Common myeloid progenitor, CD34-positive (primary cell): ENCODE data around the gene CD83.
A peak's percentile ranks its signal among the peaks of the same experiment; 100 is the strongest.

ENCODE experiments used
- CTCF ChIA-PET: fragments of 350-600 bp; sonication (Branson Sonifier 250); formaldehyde crosslinking; loops from one replicate; lab custom pipeline; 2021; ENCODE audit warnings: antibody characterized with exemption; lab: Charles Lee
- POLR2A ChIA-PET: fragments of 350-600 bp; sonication (Branson Sonifier 250); formaldehyde crosslinking; loops from one replicate; lab custom pipeline; 2021; ENCODE audit warnings: antibody characterized with exemption; lab: Charles Lee
- DNase-seq, 3 donors: peaks; one replicate each; pipeline versions ENCODE4 v3.0.0 to v3.0.0-alpha.2; 2013
- H3K27ac ChIP-seq, 2 experiments: 1 replicate in 1 of 2; 2 replicates in 1 of 2; pipeline ENCODE4 v1.7.0; 2013; ENCODE audit warnings: inconsistent platforms in 2 of 2, low read length in 2 of 2, mild to moderate bottlenecking in 2 of 2, low read depth in 1 of 2, moderate library complexity in 1 of 2; ENCODE audit not compliant: severe bottlenecking in 2 of 2, insufficient read depth in 1 of 2, poor library complexity in 1 of 2
- H3K27me3 ChIP-seq, 5 experiments: replicated peaks in 2 of 5; 1 replicate in 3 of 5; 2 replicates in 2 of 5; pipeline versions ENCODE4 v1.6.1 to v1.7.0; 2013; ENCODE audit warnings: low read length in 4 of 5, mild to moderate bottlenecking in 2 of 5, moderate library complexity in 2 of 5, inconsistent platforms in 1 of 5; ENCODE audit not compliant: insufficient read depth in 5 of 5, control insufficient read depth in 4 of 5
- H3K36me3 ChIP-seq, 4 experiments: 1 replicate in 2 of 4; 2 replicates in 2 of 4; pipeline versions ENCODE4 v1.6.1 to v1.7.0; 2013; ENCODE audit warnings: low read length in 3 of 4, control low read depth in 1 of 4, mild to moderate bottlenecking in 1 of 4; ENCODE audit not compliant: control insufficient read depth in 4 of 4, insufficient read depth in 4 of 4
- H3K4me1 ChIP-seq, 4 experiments: 1 replicate in 3 of 4; 2 replicates in 1 of 4; pipeline versions ENCODE4 v1.6.1 to v1.7.1; 2013; ENCODE audit warnings: low read length in 3 of 4, mild to moderate bottlenecking in 3 of 4, control low read depth in 1 of 4, inconsistent platforms in 1 of 4, moderate library complexity in 1 of 4; ENCODE audit not compliant: control insufficient read depth in 4 of 4, insufficient read depth in 4 of 4; ENCODE audit errors: control extremely low read depth in 1 of 4
- H3K4me3 ChIP-seq, 7 experiments: 1 replicate in 4 of 7; 2 replicates in 3 of 7; pipeline versions ENCODE4 v1.5.1 to v1.7.0; 2013; ENCODE audit warnings: mild to moderate bottlenecking in 7 of 7, low read length in 6 of 7, moderate library complexity in 6 of 7, inconsistent platforms in 2 of 7, low read depth in 2 of 7, control low read depth in 1 of 7; ENCODE audit not compliant: insufficient read depth in 4 of 7, control insufficient read depth in 1 of 7; ENCODE audit errors: extremely low read depth in 1 of 7
- H3K9me3 ChIP-seq, 5 experiments: 1 replicate in 4 of 5; 2 replicates in 1 of 5; pipeline versions ENCODE4 v1.6.1 to v1.7.1; 2013; ENCODE audit warnings: low read length in 4 of 5, mild to moderate bottlenecking in 2 of 5, inconsistent platforms in 1 of 5, low read depth in 1 of 5, moderate library complexity in 1 of 5; ENCODE audit not compliant: control insufficient read depth in 4 of 5, insufficient read depth in 2 of 5; ENCODE audit errors: control extremely low read depth in 1 of 5
- WGBS: methylation state at CpG from one replicate; pipeline ENCODE4 v1.1.5; 2013; ENCODE audit not compliant: insufficient coverage; 5-methylcytosine and 5-hydroxymethylcytosine counted together

CD83 gene

DNA sequence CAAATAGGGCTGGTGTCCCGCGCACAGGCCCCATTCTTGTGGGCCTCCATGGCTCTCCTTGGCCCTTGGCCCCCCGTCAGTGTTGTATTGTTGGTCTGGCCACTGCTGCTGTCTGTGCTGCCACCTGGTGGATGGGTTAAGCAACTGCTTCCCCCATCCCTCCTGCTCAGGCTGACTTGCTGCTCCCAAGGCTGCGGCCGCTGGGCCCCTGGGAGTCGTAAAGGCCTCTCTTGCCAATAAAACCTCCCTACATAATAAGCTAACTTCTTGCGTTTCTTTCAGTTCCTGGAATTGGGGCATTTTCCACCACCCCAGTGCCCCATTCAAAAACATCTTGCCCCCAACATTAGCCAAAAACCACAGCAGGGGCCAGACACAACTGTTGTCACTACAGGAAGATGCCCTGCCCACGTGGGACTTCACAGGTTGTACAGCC, 27.1 kb downstream of the CD83 start:
- Histone ChIP-seq H3K36me3 (no peaks in the 10 kb centered on the region), H3K4me1 (peaks cover 0 to 9% (median 0%) of the 10 kb centered on the region in 4 experiments), H3K4me3 (no peak overlapping the region), H3K9me3 (no peaks in the 10 kb centered on the region), H3K27ac (no peak overlapping the region), H3K27me3 (peaks cover 0 to 2% (median 0%) of the 10 kb centered on the region in 5 experiments)
- CTCF ChIA-PET: interaction anchor here (0.6 to 2.8 kb wide), 17 partner anchors 9 to 1934 kb away, joined by 3 to 34 read pairs (median 4); no protein-coding TSS in a partner anchor
- DNase-seq: peak; percentile 80 to 85 (median 82)
- 28% methylated on average over 6 of the region's 8 CpGs for WGBS
- POLR2A ChIA-PET: interaction anchor here (1.1 kb wide), 1 partner anchor 27 kb away, joined by 5 read pairs; the partner anchor contains the start of gene CD83

- ChIA-PET CTCF (interaction anchor here (0.9 to 3.4 kb wide), 5 partner anchors 12 to 254 kb away, joined by 3 to 11 read pairs (median 8); no protein-coding TSS in a partner anchor), POLR2A (no interaction called here)
- Histone ChIP-seq H3K27ac (no peak overlapping the region), H3K4me1 (peaks cover 0 to 9% (median 0%) of the 10 kb centered on the region in 4 experiments), H3K27me3 (peaks cover 0 to 2% (median 0%) of the 10 kb centered on the region in 5 experiments), H3K9me3 (no peaks in the 10 kb centered on the region), H3K4me3 (no peak overlapping the region), H3K36me3 (no peaks in the 10 kb centered on the region)
- WGBS: 96% methylated on average over 10 of the region's 10 CpGs
- DNase-seq: no peak
Observed at GRCh38 chr6:14146506-14147096, 29.0 kb downstream of the CD83 start.

- Histone ChIP-seq H3K27ac (no peak overlapping the region), H3K9me3 (no peaks in the 10 kb centered on the region), H3K27me3 (peaks cover 0 to 2% (median 0%) of the 10 kb centered on the region in 5 experiments), H3K4me1 (peaks cover 0 to 9% (median 0%) of the 10 kb centered on the region in 4 experiments), H3K36me3 (no peaks in the 10 kb centered on the region), H3K4me3 (no peak overlapping the region)
- 78% methylated on average over 6 of the region's 7 CpGs for WGBS
- ChIA-PET CTCF (interaction anchor here (0.9 to 3.4 kb wide), 6 partner anchors 13 to 1141 kb away, joined by 3 to 11 read pairs (median 3); no protein-coding TSS in a partner anchor), POLR2A (no interaction called here)
- no peak for DNase-seq
Observed at GRCh38 chr6:14147891-14148290, 30.3 kb downstream of the CD83 start.

- Histone ChIP-seq H3K27me3 (peaks cover 0 to 2% (median 0%) of the 10 kb centered on the region in 5 experiments), H3K4me1 (peaks cover 0 to 9% (median 0%) of the 10 kb centered on the region in 4 experiments), H3K27ac (no peak overlapping the region), H3K9me3 (no peaks in the 10 kb centered on the region), H3K4me3 (no peak overlapping the region), H3K36me3 (no peaks in the 10 kb centered on the region)
- 89% methylated on average over 4 of the region's 5 CpGs for WGBS
- ChIA-PET POLR2A (no interaction called here), CTCF (interaction anchor here (1.0 to 3.4 kb wide), 6 partner anchors 10 to 1141 kb away, joined by 3 to 11 read pairs (median 4); no protein-coding TSS in a partner anchor)
- DNase-seq: no peak
Observed at GRCh38 chr6:14148471-14148870, 30.9 kb downstream of the CD83 start.

DNA sequence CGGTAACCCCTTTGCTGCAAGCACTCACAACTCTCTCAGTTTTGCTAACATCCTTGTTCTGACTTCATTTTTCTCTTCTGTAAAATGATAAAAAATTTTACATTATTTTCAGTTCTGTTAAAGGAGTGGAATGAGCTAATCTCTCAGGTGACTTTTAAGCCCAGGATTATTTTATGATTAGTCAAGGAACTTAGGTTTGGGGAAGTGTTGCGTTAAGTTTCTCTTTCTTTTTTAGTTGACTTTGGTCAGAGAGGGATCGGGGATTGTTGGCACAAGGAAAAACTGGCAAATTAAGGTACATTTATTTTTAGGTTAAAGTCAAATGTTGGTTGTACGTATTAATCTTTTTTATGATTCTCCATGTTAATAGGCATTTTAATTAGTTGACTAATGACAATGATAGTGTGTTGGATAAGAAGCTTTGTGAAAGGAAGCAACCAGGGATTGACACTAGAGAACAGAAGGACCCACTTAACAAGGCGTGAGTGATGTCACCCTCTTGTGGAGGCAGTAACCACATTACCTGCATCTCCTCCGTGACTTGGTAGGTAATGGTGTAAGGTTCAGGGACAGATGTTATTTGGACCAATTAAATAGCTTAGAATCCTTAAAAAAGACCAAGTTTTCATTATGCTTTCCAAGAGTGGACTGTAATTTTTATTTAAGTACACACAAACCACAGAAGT, 31.6 kb downstream of the CD83 start:
- ChIA-PET POLR2A (no interaction called here), CTCF (interaction anchor here (1.0 to 3.4 kb wide), 3 partner anchors 10 to 237 kb away, joined by 3 to 11 read pairs (median 4); no protein-coding TSS in a partner anchor)
- peak in 2 of 3 donors; percentile 35 to 46 for DNase-seq
- H3K36me3 ChIP-seq: no peaks in the 10 kb centered on the region
- H3K4me3 ChIP-seq: peak overlapping the region in 2 of 7 experiments; percentile 47 to 54
- peaks cover 0 to 2% (median 0%) of the 10 kb centered on the region in 5 experiments for H3K27me3 ChIP-seq
- 13% methylated on average over 1 of the region's 6 CpGs for WGBS
- H3K4me1 ChIP-seq: peaks cover 0 to 9% (median 0%) of the 10 kb centered on the region in 4 experiments
- no peak overlapping the region for H3K27ac ChIP-seq
- no peaks in the 10 kb centered on the region for H3K9me3 ChIP-seq

DNA sequence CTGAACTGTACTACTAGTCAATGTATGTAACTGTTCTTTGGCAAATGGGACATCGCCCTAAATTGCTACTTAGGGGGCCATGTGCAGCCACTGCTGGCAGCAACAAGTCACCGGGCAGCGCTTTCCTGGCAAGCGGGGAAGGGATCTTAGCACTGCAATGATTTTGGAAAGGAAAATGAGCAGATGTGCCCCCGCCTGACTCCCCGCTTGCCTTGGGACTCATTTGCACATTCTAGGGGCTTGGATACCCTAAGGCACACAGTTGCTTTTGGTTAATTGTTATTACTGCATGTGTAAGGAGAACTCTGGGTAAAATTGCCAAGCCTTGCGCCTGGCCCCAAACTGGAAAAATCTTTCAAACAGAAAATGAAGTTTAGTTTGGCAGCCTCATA, 32.2 kb downstream of the CD83 start:
- POLR2A ChIA-PET: no interaction called here
- Histone ChIP-seq H3K36me3 (no peaks in the 10 kb centered on the region), H3K27me3 (peaks cover 0 to 2% (median 0%) of the 10 kb centered on the region in 5 experiments), H3K4me1 (peaks cover 0 to 6% (median 0%) of the 10 kb centered on the region in 4 experiments), H3K4me3 (no peak overlapping the region), H3K27ac (no peak overlapping the region), H3K9me3 (no peaks in the 10 kb centered on the region)
- DNase-seq: no peak
- WGBS: 98% methylated on average over 5 of the region's 7 CpGs
- CTCF ChIA-PET: no interaction called here
